ENCODE data around the gene CORO1C.

The CORO1C gene

DNA sequence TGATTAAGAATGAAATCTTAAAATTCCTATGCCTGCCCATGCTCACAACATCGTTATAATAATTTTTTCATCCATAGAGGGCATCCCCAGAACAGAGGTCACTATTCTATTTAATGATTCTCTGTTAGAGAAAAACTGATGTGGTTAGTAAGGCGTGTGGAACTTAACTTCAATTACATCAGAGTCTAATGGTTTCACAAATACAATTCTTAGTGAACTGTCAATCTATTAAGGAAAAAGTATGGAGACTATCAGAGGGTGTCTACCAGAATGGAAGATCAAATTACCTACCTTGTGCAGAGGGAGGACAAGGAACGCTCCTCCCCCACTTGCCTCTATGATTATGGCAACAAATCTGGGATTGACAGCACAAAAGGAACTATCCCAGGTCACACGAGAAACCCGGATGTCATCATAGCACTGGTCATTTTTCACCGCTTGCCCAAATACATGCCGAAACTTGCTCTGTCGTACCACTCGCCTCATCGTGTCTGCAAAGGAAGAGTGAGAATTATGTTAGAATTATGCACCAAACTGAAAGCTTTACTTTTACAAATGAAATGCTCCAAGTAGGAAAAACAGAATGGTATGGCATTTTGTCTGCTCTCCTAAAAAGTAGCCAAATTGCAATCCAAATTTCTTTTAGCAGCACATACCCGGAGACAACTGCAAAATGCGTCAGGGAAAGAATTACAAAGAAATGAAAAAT, 30.3 kb downstream of the CORO1C start:
- no peak for DNase-seq (ENCODE audit: low spot score)

DNA sequence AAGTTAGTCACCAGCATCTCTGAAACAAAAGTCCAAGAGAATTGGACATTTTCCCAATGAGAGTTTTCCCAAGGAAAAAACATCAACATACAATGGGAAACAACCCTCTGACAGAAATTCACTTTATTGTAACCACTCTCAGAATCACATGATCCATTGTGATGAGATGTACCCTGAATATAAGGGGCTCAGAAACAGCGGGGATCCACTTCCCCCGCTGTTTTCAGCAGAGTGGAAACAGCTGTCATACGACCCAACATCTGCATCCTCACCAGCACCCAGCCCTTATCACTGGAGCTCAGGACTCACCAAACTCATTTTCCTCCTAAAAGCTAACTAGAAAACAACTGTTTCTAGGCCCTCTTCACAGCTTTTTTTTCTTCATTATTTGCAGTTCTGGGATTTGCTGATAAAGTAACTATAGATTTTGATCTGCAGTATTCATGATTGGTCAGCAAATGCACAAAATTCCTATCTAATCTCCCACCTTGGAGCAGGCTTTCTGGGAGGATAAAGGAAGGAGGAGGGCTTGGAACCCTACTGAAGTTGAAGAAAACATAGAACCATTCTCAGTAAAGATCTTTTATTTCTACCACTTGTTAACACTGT, 31.3 kb downstream of the CORO1C start:
- TF ChIP-seq, protein P1, sequence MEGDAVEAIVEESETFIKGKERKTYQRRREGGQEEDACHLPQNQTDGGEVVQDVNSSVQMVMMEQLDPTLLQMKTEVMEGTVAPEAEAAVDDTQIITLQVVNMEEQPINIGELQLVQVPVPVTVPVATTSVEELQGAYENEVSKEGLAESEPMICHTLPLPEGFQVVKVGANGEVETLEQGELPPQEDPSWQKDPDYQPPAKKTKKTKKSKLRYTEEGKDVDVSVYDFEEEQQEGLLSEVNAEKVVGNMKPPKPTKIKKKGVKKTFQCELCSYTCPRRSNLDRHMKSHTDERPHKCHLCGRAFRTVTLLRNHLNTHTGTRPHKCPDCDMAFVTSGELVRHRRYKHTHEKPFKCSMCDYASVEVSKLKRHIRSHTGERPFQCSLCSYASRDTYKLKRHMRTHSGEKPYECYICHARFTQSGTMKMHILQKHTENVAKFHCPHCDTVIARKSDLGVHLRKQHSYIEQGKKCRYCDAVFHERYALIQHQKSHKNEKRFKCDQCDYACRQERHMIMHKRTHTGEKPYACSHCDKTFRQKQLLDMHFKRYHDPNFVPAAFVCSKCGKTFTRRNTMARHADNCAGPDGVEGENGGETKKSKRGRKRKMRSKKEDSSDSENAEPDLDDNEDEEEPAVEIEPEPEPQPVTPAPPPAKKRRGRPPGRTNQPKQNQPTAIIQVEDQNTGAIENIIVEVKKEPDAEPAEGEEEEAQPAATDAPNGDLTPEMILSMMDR (IDR thresholded peaks at IDR 0.05; ENCODE audit: borderline replicate concordance, control extremely low read depth, extremely low read depth, insufficient read depth, missing control alignments), result no peak
- no peak for DNase-seq (ENCODE audit: low spot score)
- in situ Hi-C loops (cut with MboI; ENCODE audit: low sequenced_read_pairs, unreplicated experiment), result no loop called here

More for the DNA sequence above, 30.3 kb downstream of the CORO1C start:
- in situ Hi-C loops (cut with MboI; ENCODE audit: low sequenced_read_pairs, unreplicated experiment), result no loop called here
- TF ChIP-seq, protein P1 (IDR thresholded peaks at IDR 0.05; ENCODE audit: borderline replicate concordance, control extremely low read depth, extremely low read depth, insufficient read depth, missing control alignments), result no peak

DNA sequence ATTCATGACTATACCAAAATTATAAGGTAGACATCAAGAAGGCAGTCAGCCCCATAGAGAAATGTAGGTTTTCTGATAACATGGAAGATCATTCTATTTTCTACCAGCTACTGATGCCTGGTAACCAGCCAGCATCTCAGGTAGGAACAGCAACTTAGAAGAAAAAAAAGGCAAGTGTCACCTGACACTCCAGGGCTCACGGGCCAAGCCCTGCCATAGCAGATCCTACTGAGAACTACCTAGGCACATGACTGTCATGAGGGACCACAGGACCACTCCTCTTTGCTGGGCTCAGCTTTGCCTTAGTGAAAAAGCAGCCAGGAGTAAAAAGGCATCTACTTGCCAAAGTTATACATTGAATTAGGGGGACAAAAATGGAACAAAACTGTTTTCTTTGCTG, 33.4 kb downstream of the CORO1C start:
- in situ Hi-C loops (cut with MboI; ENCODE audit: low sequenced_read_pairs, unreplicated experiment), result no loop called here
- TF ChIP-seq, protein P1 (IDR thresholded peaks at IDR 0.05; ENCODE audit: borderline replicate concordance, control extremely low read depth, extremely low read depth, insufficient read depth, missing control alignments), result no peak
- no peak for DNase-seq (ENCODE audit: low spot score)

DNA sequence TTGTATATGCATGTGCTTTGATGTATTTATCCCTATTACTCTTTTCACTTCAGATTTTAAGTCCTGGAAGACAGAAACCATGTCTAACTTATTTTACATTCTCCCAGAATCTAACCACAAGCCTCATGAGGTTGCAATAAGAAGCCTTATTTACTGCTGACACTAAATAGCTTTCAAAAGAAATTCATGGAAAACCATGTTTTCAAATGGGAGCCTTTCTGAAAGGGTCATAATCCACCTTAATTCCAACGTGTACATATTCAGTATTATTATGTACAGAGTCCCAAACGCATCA, 34.4 kb downstream of the CORO1C start:
- TF ChIP-seq, protein P1 (IDR thresholded peaks at IDR 0.05; ENCODE audit: borderline replicate concordance, control extremely low read depth, extremely low read depth, insufficient read depth, missing control alignments), result no peak
- in situ Hi-C loops (cut with MboI; ENCODE audit: low sequenced_read_pairs, unreplicated experiment), result no loop called here
- DNase-seq (ENCODE audit: low spot score), result no peak

DNA sequence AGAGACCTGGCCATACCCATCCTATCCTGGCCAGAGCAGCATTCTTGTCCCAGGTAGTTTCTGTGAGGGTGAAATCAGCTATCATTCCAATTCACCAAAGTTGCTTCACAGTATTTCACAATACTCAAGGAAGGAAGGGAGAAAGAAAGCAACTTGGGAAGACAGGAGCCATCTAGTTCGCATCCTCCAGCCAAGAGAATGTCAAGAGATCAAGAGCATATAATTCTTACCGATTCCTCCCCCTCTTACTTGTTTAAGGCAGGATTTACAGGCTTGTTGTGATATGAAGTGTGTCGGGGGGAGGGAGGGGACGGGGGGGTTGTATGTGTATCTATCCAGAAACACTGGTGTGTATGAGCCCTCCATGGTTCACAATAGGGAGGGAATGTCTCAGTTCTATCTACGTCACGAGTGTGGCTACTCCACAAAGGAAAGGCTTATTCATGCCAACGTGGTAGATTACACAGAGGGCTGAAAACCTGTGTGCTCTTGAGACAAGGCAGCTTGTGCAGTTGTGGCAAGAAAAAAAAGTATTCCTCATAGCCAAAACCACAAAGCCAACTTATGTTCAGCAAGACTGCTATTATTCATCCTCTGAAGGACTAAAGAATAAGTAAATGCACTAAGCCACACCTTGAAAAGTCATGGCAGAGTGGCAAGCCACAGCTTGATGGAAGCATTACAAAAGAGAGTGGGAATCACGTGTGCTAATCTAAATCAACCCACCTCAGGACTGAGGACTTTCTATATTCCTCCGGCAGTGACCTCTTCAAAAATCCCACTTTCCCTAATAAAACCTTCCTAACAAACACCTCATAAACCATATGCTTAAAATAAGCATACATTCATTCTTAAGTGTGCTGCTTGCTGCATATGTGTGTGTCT, 35.0 kb downstream of the CORO1C start:
- TF ChIP-seq, protein P1 (IDR thresholded peaks at IDR 0.05; ENCODE audit: borderline replicate concordance, control extremely low read depth, extremely low read depth, insufficient read depth, missing control alignments), result no peak
- DNase-seq (ENCODE audit: low spot score), result no peak
- in situ Hi-C loops (cut with MboI; ENCODE audit: low sequenced_read_pairs, unreplicated experiment), result no loop called here

DNA sequence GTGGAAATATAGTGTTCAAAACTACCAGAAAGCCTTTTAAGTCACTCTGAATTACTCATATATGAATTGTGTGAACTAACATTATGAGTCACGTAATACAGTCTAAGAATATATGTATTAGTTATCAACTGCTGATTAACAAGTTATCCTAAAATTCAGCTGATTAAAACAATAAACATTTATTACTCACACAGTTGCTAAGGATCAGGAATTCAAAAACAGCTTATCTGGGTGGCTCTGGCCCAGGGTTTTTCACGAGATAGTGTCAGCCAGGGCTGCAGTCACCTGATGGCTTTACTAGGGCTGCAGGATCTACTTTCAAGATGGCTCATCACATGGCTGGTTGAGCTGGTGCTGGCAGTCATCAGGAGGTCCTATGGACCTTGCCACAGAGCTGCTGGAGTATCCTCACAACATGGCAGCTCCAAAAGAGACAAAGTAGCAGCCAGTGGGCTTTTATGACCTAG, 36.5 kb downstream of the CORO1C start:
- in situ Hi-C loops (cut with MboI; ENCODE audit: low sequenced_read_pairs, unreplicated experiment), result no loop called here
- TF ChIP-seq, protein P1 (IDR thresholded peaks at IDR 0.05; ENCODE audit: borderline replicate concordance, control extremely low read depth, extremely low read depth, insufficient read depth, missing control alignments), result no peak
- no peak for DNase-seq (ENCODE audit: low spot score)

Data from GM13976 (cell line).